ENCODE data around the gene REC8. TPM values are rescaled to one million over a fixed set of nuclear protein-coding genes. Genes with fewer than 3 reads are reported as not detected.

REC8 gene
- total and polyA plus RNA-seq, 2 of the 13 experiments (the other 11 are each of a cell fraction or from before 2014, with no cell fraction given) = 3.4 to 14.7 TPM

DNA sequence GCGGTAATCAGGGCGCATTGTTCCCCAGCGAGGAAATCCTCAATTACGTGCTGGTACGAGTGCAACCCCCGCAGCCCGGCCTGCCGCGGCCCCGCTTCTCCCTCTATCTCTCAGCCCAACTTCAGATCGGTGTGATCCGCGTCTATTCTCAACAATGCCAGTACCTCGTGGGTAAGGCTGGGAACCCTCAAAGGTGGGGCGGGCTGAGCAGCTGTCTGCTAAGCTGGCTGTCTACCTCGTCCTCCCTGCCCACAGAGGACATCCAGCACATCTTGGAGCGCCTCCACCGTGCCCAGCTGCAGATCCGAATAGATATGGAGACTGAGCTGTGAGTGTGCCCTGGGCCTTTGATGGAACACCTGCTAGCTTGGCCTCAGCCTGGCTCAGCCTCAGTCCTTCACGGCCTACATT is 996 bp downstream of the REC8 start (continued):
- TF ChIP-seq SSRP1 (CRISPR knock-in tag; IDR thresholded peaks at IDR 0.05) (peak; percentile 37; the same call in 1 of the 2 replicates), KDM2A (CRISPR knock-in tag; IDR thresholded peaks at IDR 0.05; ENCODE audit: borderline replicate concordance, low read depth) (no peak), ZNF501 (CRISPR knock-in tag; IDR thresholded peaks at IDR 0.05) (no peak)
- TF ChIP-seq, protein P1, sequence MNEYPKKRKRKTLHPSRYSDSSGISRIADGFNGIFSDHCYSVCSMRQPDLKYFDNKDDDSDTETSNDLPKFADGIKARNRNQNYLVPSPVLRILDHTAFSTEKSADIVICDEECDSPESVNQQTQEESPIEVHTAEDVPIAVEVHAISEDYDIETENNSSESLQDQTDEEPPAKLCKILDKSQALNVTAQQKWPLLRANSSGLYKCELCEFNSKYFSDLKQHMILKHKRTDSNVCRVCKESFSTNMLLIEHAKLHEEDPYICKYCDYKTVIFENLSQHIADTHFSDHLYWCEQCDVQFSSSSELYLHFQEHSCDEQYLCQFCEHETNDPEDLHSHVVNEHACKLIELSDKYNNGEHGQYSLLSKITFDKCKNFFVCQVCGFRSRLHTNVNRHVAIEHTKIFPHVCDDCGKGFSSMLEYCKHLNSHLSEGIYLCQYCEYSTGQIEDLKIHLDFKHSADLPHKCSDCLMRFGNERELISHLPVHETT (CRISPR knock-in tag; conservative IDR thresholded peaks at IDR 0.05) = no peak
- TF ChIP-seq, protein P2, sequence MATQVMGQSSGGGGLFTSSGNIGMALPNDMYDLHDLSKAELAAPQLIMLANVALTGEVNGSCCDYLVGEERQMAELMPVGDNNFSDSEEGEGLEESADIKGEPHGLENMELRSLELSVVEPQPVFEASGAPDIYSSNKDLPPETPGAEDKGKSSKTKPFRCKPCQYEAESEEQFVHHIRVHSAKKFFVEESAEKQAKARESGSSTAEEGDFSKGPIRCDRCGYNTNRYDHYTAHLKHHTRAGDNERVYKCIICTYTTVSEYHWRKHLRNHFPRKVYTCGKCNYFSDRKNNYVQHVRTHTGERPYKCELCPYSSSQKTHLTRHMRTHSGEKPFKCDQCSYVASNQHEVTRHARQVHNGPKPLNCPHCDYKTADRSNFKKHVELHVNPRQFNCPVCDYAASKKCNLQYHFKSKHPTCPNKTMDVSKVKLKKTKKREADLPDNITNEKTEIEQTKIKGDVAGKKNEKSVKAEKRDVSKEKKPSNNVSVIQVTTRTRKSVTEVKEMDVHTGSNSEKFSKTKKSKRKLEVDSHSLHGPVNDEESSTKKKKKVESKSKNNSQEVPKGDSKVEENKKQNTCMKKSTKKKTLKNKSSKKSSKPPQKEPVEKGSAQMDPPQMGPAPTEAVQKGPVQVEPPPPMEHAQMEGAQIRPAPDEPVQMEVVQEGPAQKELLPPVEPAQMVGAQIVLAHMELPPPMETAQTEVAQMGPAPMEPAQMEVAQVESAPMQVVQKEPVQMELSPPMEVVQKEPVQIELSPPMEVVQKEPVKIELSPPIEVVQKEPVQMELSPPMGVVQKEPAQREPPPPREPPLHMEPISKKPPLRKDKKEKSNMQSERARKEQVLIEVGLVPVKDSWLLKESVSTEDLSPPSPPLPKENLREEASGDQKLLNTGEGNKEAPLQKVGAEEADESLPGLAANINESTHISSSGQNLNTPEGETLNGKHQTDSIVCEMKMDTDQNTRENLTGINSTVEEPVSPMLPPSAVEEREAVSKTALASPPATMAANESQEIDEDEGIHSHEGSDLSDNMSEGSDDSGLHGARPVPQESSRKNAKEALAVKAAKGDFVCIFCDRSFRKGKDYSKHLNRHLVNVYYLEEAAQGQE (IDR thresholded peaks at IDR 0.05; ENCODE audit: borderline replicate concordance in 1 of 2, low read depth in 1 of 2, low read length in 2 of 2) = no peak

GRCh38 chr14:24176599-24176998 is 4.7 kb downstream of the REC8 start:
- H3K4me1 ChIP-seq (ENCODE audit: insufficient read depth, low read length) = no peaks in the 10 kb centered on the region
- no peak overlapping the region for H3K4me3 ChIP-seq (replicated peaks in 1 of 3; ENCODE audit: insufficient read depth in 1 of 3, low read depth in 2 of 3, low read length in 3 of 3)
- H3K27me3 ChIP-seq (ENCODE audit: control insufficient read depth in 1 of 2, insufficient read depth in 2 of 2, low read length in 2 of 2) = no peaks in the 10 kb centered on the region
- in situ Hi-C loops (cut with HindIII; ENCODE audit: extremely low pct_ligation_motif_present, low pct_unique_long_range_greater_than_20kb) = no loop called here
- no peak overlapping the region for H3K27ac ChIP-seq (ENCODE audit: extremely low read length, insufficient read depth, low read length)
- no peaks in the 10 kb centered on the region for H4K20me1 ChIP-seq (ENCODE audit: insufficient read depth, low read length)
- DNase-seq (ENCODE audit: low spot score) (no peak), FAIRE-seq (peak; percentile 15), ATAC-seq (no peak)
- no peak overlapping the region for H3K9ac ChIP-seq (ENCODE audit: insufficient read depth, low read depth, low read length)
- peaks cover 37 to 40% of the 10 kb centered on the region in 2 experiments for H3K36me3 ChIP-seq (replicated peaks in 1 of 2; ENCODE audit: control insufficient read depth in 1 of 2, insufficient read depth in 2 of 2, low read length in 2 of 2)
- BruUV-seq (replicated peaks) = no TSS peak
- intact Hi-C loops (cut with micrococcal nuclease; ENCODE audit: unreplicated experiment) = no loop called here
- no peaks in the 10 kb centered on the region for H3K79me2 ChIP-seq (ENCODE audit: insufficient read depth, low read length)
- no peak overlapping the region for H2AFZ ChIP-seq (ENCODE audit: low read length)
- H3K9me3 ChIP-seq (ENCODE audit: low read length) = no peaks in the 10 kb centered on the region
- CTCF ChIA-PET (ENCODE audit: low intra/inter-chr PET ratio, low total read pairs) = no interaction called here
- no peak overlapping the region for H3K4me2 ChIP-seq (ENCODE audit: low read depth, low read length)
- POLR2A ChIA-PET = interaction anchor here (1.0 to 6.7 kb wide), 10 partner anchors 12 to 83 kb away, joined by 3 to 65 read pairs (median 6); partner anchors contain the start of genes DCAF11, EMC9, IPO4 and IRF9
- 95% methylated on average over 5 of the region's 5 CpGs for WGBS (ENCODE audit: low lambda C conversion rate)
- TF ChIP-seq ZSCAN22 (CRISPR knock-in tag; IDR thresholded peaks at IDR 0.05) = no peak
- no peak for TF ChIP-seq MIXL1 (CRISPR knock-in tag; IDR thresholded peaks at IDR 0.05)
- TF ChIP-seq AGO2 (optimal IDR thresholded peaks at IDR 0.05; ENCODE audit: low read depth, low read length) = no peak
- TF ChIP-seq SP5 (CRISPR knock-in tag; IDR thresholded peaks at IDR 0.05; ENCODE audit: borderline replicate concordance, low read depth) = no peak
- TF ChIP-seq PAWR (CRISPR knock-in tag; IDR thresholded peaks at IDR 0.05; ENCODE audit: borderline replicate concordance) = 0 out of 2 replicates have a peak, but pooled peaks have one; percentile 57
- 0 out of 2 replicates have a peak, but pooled peaks have one; percentile 13 for TF ChIP-seq KMT2A (CRISPR knock-in tag; IDR thresholded peaks at IDR 0.05)
- 0 out of 2 replicates have a peak, but pooled peaks have one; percentile 23 for TF ChIP-seq ZNF547 (CRISPR knock-in tag; IDR thresholded peaks at IDR 0.05)
- no peak for TF ChIP-seq ZNF468 (CRISPR knock-in tag; IDR thresholded peaks at IDR 0.05)
- TF ChIP-seq ZC3H4 (CRISPR knock-in tag; IDR thresholded peaks at IDR 0.05; ENCODE audit: borderline replicate concordance) = peak; percentile 28; the same call in 1 of the 2 replicates
- TF ChIP-seq, protein P3, sequence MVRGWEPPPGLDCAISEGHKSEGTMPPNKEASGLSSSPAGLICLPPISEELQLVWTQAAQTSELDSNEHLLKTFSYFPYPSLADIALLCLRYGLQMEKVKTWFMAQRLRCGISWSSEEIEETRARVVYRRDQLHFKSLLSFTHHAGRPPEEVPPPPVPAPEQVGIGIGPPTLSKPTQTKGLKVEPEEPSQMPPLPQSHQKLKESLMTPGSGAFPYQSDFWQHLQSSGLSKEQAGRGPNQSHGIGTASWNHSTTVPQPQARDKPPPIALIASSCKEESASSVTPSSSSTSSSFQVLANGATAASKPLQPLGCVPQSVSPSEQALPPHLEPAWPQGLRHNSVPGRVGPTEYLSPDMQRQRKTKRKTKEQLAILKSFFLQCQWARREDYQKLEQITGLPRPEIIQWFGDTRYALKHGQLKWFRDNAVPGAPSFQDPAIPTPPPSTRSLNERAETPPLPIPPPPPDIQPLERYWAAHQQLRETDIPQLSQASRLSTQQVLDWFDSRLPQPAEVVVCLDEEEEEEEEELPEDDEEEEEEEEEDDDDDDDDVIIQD (CRISPR knock-in tag; IDR thresholded peaks at IDR 0.05; ENCODE audit: low read depth) = no peak
- TF ChIP-seq ZBTB46 (CRISPR knock-in tag; IDR thresholded peaks at IDR 0.05; ENCODE audit: borderline replicate concordance) = 0 out of 2 replicates have a peak, but pooled peaks have one; percentile 7

Measured in HepG2 (cell line).